H9 (cell line): ENCODE measurements around the gene TTC29. TPM values are rescaled to one million over a fixed set of nuclear protein-coding genes. Genes with fewer than 3 reads are reported as not detected.

ENCODE experiments used
- DNase-seq: peaks from one replicate; pipeline ENCODE4 v3.0.0-alpha.2; 2017
- H2AFZ ChIP-seq: one replicate; pipeline ENCODE4 v1.6.1; 2013; ENCODE audit warnings: mild to moderate bottlenecking, low read length, control low read depth, moderate library complexity
- H2AK5ac ChIP-seq: 2 replicates; pipeline ENCODE4 v1.6.1; 2013; ENCODE audit warnings: low read length, control low read depth, mixed read lengths; ENCODE audit not compliant: insufficient read length
- H2BK120ac ChIP-seq: one replicate; pipeline ENCODE4 v1.6.1; 2013; ENCODE audit warnings: low read depth, mild to moderate bottlenecking, low read length, control low read depth, inconsistent platforms; ENCODE audit not compliant: poor library complexity, severe bottlenecking
- H2BK12ac ChIP-seq: 2 replicates; pipeline ENCODE4 v1.6.1; 2013; ENCODE audit warnings: low read length, control low read depth, mixed read lengths, low read depth; ENCODE audit not compliant: insufficient read length
- H2BK15ac ChIP-seq: 2 replicates; pipeline ENCODE4 v1.6.1; 2013; ENCODE audit warnings: low read depth, low read length, control low read depth
- H2BK20ac ChIP-seq: one replicate; pipeline ENCODE4 v1.6.1; 2013; ENCODE audit warnings: low read depth, mild to moderate bottlenecking, low read length, control low read depth, inconsistent platforms; ENCODE audit not compliant: poor library complexity, severe bottlenecking
- H2BK5ac ChIP-seq: 2 replicates; pipeline ENCODE4 v1.6.1; 2013; ENCODE audit warnings: low read length, control low read depth, mixed read lengths; ENCODE audit not compliant: insufficient read length
- H3K14ac ChIP-seq: 2 replicates; pipeline ENCODE4 v1.6.1; 2013; ENCODE audit warnings: low read length, control low read depth; ENCODE audit not compliant: insufficient read depth
- H3K18ac ChIP-seq: 2 replicates; pipeline ENCODE4 v1.6.1; 2013; ENCODE audit warnings: low read depth, mild to moderate bottlenecking, mixed read lengths, low read length, control low read depth; ENCODE audit not compliant: insufficient read length
- H3K23ac ChIP-seq: 2 replicates; pipeline ENCODE4 v1.6.1; 2013; ENCODE audit warnings: low read length, control low read depth, mixed read lengths, low read depth; ENCODE audit not compliant: insufficient read length
- H3K23me2 ChIP-seq: 2 replicates; pipeline ENCODE4 v1.6.1; 2013; ENCODE audit warnings: low read depth, mild to moderate bottlenecking, mixed read lengths, low read length, control low read depth; ENCODE audit not compliant: insufficient read length, poor library complexity, severe bottlenecking
- H3K27ac ChIP-seq: 2 replicates; pipeline ENCODE4 v1.5.1; 2013; ENCODE audit warnings: low read length, control low read depth, mixed read lengths, low read depth; ENCODE audit not compliant: insufficient read length
- H3K27me3 ChIP-seq: 2 replicates; pipeline ENCODE4 v1.6.1; 2013; ENCODE audit warnings: low read length, control low read depth, inconsistent platforms; ENCODE audit not compliant: insufficient read depth
- H3K4ac ChIP-seq: 2 replicates; pipeline ENCODE4 v1.6.1; 2013; ENCODE audit warnings: low read depth, mild to moderate bottlenecking, control low read depth, inconsistent platforms, low read length, moderate library complexity
- H3K4me1 ChIP-seq: 2 replicates; pipeline ENCODE4 v1.6.1; 2013; ENCODE audit warnings: low read length, control low read depth, inconsistent platforms; ENCODE audit not compliant: insufficient read depth
- H3K4me2 ChIP-seq: 2 replicates; pipeline ENCODE4 v1.6.1; 2013; ENCODE audit warnings: low read length, control low read depth, mixed read lengths; ENCODE audit not compliant: insufficient read length, insufficient read depth
- H3K56ac ChIP-seq: 2 replicates; pipeline ENCODE4 v1.6.1; 2013; ENCODE audit warnings: low read depth, mild to moderate bottlenecking, mixed read lengths, low read length, control low read depth; ENCODE audit not compliant: insufficient read length
- H3K79me1 ChIP-seq: 2 replicates; pipeline ENCODE4 v1.6.1; 2013; ENCODE audit warnings: low read depth, mild to moderate bottlenecking, moderate library complexity, low read length, control low read depth, inconsistent platforms; ENCODE audit not compliant: insufficient read depth, poor library complexity, severe bottlenecking
- H3K79me2 ChIP-seq: 2 replicates; pipeline ENCODE4 v1.6.1; 2013; ENCODE audit warnings: low read length, control low read depth, inconsistent platforms; ENCODE audit not compliant: insufficient read depth
- H3K9ac ChIP-seq: 2 replicates; pipeline ENCODE4 v1.6.1; 2013; ENCODE audit warnings: low read length, control low read depth, mixed read lengths; ENCODE audit not compliant: insufficient read length; ENCODE audit errors: extremely low read depth
- H3K9me3 ChIP-seq: one replicate; pipeline ENCODE4 v1.6.1; 2013; ENCODE audit warnings: low read depth, low read length, inconsistent platforms; ENCODE audit not compliant: control insufficient read depth
- H3T11ph ChIP-seq: one replicate; pipeline ENCODE4 v1.6.1; 2013; ENCODE audit warnings: mild to moderate bottlenecking, low read length, control low read depth, inconsistent platforms
- H4K20me1 ChIP-seq: one replicate; pipeline ENCODE4 v1.6.1; 2013; ENCODE audit not compliant: control insufficient read depth, insufficient read length, insufficient read depth
- H4K5ac ChIP-seq: 2 replicates; pipeline ENCODE4 v1.6.1; 2013; ENCODE audit warnings: low read depth, mild to moderate bottlenecking, mixed read lengths, low read length, control low read depth; ENCODE audit not compliant: insufficient read length
- H4K8ac ChIP-seq: replicated peaks from 2 replicates; pipeline ENCODE4 v1.6.1; 2013; ENCODE audit warnings: low read length, control low read depth, mixed read lengths, low read depth; ENCODE audit not compliant: insufficient read length
- H4K91ac ChIP-seq: 2 replicates; pipeline ENCODE4 v1.6.1; 2013; ENCODE audit warnings: low read depth, mild to moderate bottlenecking, moderate library complexity, mixed read lengths, low read length, control low read depth; ENCODE audit not compliant: insufficient read length
- H3K27ac Mint-ChIP-seq, 3 experiments: 2 replicates in 2 of 3; 3 replicates in 1 of 3; pipeline ENCODE4 v1.8.0; 2020 to 2021; ENCODE audit warnings: mixed read lengths in 3 of 3, mild to moderate bottlenecking in 1 of 3, moderate library complexity in 1 of 3
- H3K27me3 Mint-ChIP-seq: 2 replicates; pipeline ENCODE4 v1.8.0; 2021; ENCODE audit warnings: low read depth, mild to moderate bottlenecking, moderate library complexity, mixed read lengths
- H3K36me3 Mint-ChIP-seq, 3 experiments: 2 replicates in 2 of 3; 3 replicates in 1 of 3; pipeline ENCODE4 v1.8.0; 2020 to 2021; ENCODE audit warnings: low read depth in 3 of 3, mixed read lengths in 3 of 3; ENCODE audit not compliant: insufficient read depth in 1 of 3
- H3K4me1 Mint-ChIP-seq, 2 experiments: 2 replicates each; pipeline ENCODE4 v1.8.0; 2020; ENCODE audit warnings: mixed read lengths in 2 of 2
- H3K4me3 Mint-ChIP-seq, 2 experiments: 2 replicates in 1 of 2; 3 replicates in 1 of 2; pipeline ENCODE4 v1.8.0; 2020 to 2021; ENCODE audit warnings: mild to moderate bottlenecking in 2 of 2, mixed read lengths in 2 of 2, moderate library complexity in 1 of 2
- H3K9me3 Mint-ChIP-seq, 2 experiments: 2 replicates in 1 of 2; 3 replicates in 1 of 2; pipeline ENCODE4 v1.8.0; 2020; ENCODE audit warnings: mild to moderate bottlenecking in 2 of 2, mixed read lengths in 2 of 2, moderate library complexity in 1 of 2
- CTCF ChIP-seq: fragments of 200-600 bp; sonication (generic); conservative IDR thresholded peaks from 3 replicates; pipeline ENCODE4 v1.8.0; 2021; ENCODE audit warnings: antibody characterized with exemption, mild to moderate bottlenecking
- WGBS: extraction: QIAGEN DNeasy Blood & Tissue Kit; methylation state at CpG from one replicate; pipeline ENCODE4 v1.1.7; 2013; ENCODE audit warnings: missing lambda C conversion rate, low lambda C conversion rate, mixed read lengths; ENCODE audit not compliant: insufficient read length; ENCODE audit errors: extremely low coverage; 5-methylcytosine and 5-hydroxymethylcytosine counted together
- total RNA-seq: library from RNA; stranded (reverse); gene quantifications from 2 replicates; pipeline ENCODE4 v1.2.1, GENCODE V29; 2021

The TTC29 gene
- total RNA-seq, 1 experiment from 2014 or later = not detected

GRCh38 chr4:146709956-146710355 lies 235.7 kb downstream of the TTC29 start:
- H4K5ac ChIP-seq = no peak overlapping the region
- no peak overlapping the region for H3K56ac ChIP-seq
- no peak overlapping the region for H4K91ac ChIP-seq
- no peak overlapping the region for H2BK15ac ChIP-seq
- no peak for DNase-seq
- H2AK5ac ChIP-seq = no peak overlapping the region
- no peak overlapping the region for H2BK120ac ChIP-seq
- no peak overlapping the region for H3K9ac ChIP-seq
- no peaks in the 10 kb centered on the region for H3K4me1 ChIP-seq
- no peak overlapping the region for H2BK12ac ChIP-seq
- no peak overlapping the region for H3K14ac ChIP-seq
- H4K20me1 ChIP-seq = no peaks in the 10 kb centered on the region
- no peaks in the 10 kb centered on the region for H3K27me3 ChIP-seq
- Mint-ChIP-seq H3K9me3 (no peaks in the 10 kb centered on the region), H3K27ac (no peak overlapping the region), H3K4me1 (no peaks in the 10 kb centered on the region), H3K27me3 (peaks cover 1% of the 10 kb centered on the region; the same call in 1 of the 2 replicates), H3K36me3 (no peaks in the 10 kb centered on the region), H3K4me3 (no peak overlapping the region)
- WGBS = no CpG with 5 or more reads among the region's 3 CpGs
- no peak overlapping the region for H3T11ph ChIP-seq
- no peak overlapping the region for H3K27ac ChIP-seq
- H3K4me2 ChIP-seq = no peak overlapping the region
- no peak for TF ChIP-seq CTCF
- H3K23ac ChIP-seq = no peak overlapping the region
- H3K79me2 ChIP-seq = no peaks in the 10 kb centered on the region
- H3K4ac ChIP-seq = no peak overlapping the region
- no peak overlapping the region for H2BK20ac ChIP-seq
- H3K23me2 ChIP-seq = no peaks in the 10 kb centered on the region
- no peak overlapping the region for H2BK5ac ChIP-seq
- no peaks in the 10 kb centered on the region for H3K79me1 ChIP-seq
- no peaks in the 10 kb centered on the region for H3K9me3 ChIP-seq
- H3K18ac ChIP-seq = no peak overlapping the region
- H4K8ac ChIP-seq = no peak overlapping the region
- no peak overlapping the region for H2AFZ ChIP-seq
